Measurements from ENCODE around the gene MAP1S. TPM values are rescaled to one million over a fixed set of nuclear protein-coding genes. Genes with fewer than 3 reads are reported as not detected.

Gene MAP1S
- total RNA-seq, 1 donor from 2014 or later, result 66.7 TPM

DNA sequence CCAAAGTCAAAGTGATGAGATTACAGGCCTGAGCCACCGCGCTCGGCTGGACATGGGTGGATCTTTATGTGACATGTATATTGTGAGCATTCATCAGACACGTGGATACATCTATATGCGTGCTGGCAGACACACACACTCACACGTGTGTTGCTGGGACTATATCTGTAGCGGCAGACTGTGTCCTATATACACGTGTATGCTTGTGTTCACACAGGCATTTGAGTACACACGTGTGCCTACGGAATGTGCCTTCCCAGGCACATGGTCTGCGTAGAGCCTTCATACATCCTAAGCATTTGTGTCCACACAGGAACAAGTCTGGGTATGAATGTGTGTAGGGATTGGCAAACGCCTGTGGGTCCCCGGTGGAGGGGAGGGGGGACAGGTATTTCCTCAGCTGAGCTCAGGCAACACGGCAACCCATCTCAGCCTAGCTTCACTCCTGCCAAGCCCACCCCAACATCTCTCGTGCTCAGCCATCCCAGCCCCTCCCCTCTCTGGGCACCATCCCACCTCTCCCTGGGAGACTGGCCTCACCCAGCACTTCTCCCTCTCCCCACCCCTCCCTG, 33.7 kb upstream of the MAP1S start:
- no peak overlapping the region for H3K4me3 Mint-ChIP-seq (ENCODE audit: low read depth)
- intact Hi-C loops (cut with micrococcal nuclease), result no loop called here
- DNase-seq (ENCODE audit: low spot score), result no peak
- H3K36me3 Mint-ChIP-seq (ENCODE audit: low read depth), result no peaks in the 10 kb centered on the region
- no peaks in the 10 kb centered on the region for H3K9me3 Mint-ChIP-seq
- H3K4me1 Mint-ChIP-seq (ENCODE audit: low read depth), result peaks cover 6% of the 10 kb centered on the region
- H3K27me3 Mint-ChIP-seq (ENCODE audit: low read depth), result peaks cover 54% of the 10 kb centered on the region
- H3K27ac Mint-ChIP-seq, result no peak overlapping the region

DNA sequence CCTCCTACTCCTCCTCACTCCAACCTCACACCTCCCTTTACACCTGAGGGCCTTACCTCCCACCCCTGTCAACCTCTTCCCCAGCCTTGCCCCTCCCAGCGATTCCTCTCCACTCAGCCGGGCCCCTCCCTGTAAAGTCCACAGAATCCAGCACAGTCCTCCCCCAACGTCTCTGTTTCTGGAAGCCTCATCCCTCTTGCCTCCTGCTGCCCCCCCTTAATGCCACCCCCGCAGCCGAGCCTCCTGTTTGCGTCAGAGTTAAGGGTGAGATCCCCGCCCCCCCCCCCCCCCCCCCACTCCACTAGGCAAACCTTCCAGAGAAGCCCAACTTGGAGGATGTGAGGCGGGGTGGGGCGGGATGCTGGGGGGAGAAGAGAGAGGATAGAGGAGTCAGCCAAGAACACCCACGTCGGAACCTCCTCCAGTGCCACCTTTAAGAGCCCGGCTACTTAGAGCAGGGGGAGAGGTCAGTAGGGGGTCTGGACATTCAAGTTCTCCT, 33.2 kb upstream of the MAP1S start:
- H3K4me3 Mint-ChIP-seq (ENCODE audit: low read depth), result no peak overlapping the region
- H3K36me3 Mint-ChIP-seq (ENCODE audit: low read depth), result no peaks in the 10 kb centered on the region
- peaks cover 6% of the 10 kb centered on the region for H3K4me1 Mint-ChIP-seq (ENCODE audit: low read depth)
- no peak overlapping the region for H3K27ac Mint-ChIP-seq
- intact Hi-C loops (cut with micrococcal nuclease), result no loop called here
- H3K9me3 Mint-ChIP-seq, result no peaks in the 10 kb centered on the region
- H3K27me3 Mint-ChIP-seq (ENCODE audit: low read depth), result peaks cover 53% of the 10 kb centered on the region
- DNase-seq (ENCODE audit: low spot score), result no peak

DNA sequence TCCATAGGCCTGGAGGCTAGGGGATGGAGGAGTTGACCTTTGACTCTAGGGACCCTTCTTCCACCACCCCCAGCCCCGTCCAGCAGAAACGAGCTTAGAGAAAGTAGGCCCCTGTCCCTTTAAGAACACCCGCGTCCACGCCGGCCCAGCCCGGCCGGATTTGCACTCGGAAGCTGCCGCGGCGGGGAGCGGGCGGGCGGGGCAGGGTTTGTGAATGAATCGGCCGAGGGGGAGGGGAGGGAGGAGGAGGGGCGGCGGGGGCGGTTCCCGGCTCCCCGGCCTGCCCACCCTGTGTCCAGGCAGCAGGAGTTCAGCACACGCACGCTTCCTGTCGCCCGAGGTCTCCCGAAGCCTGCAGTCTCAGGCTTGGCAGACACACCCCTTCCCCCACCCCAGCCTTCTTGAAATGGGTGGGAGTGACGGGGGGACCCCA, 32.7 kb upstream of the MAP1S start:
- intact Hi-C loops (cut with micrococcal nuclease), result no loop called here
- Mint-ChIP-seq H3K9me3 (no peaks in the 10 kb centered on the region), H3K4me1 (ENCODE audit: low read depth) (peaks cover 6% of the 10 kb centered on the region), H3K27ac (no peak overlapping the region), H3K4me3 (ENCODE audit: low read depth) (no peak overlapping the region), H3K36me3 (ENCODE audit: low read depth) (no peaks in the 10 kb centered on the region), H3K27me3 (ENCODE audit: low read depth) (peaks cover 49% of the 10 kb centered on the region)
- DNase-seq (ENCODE audit: low spot score), result no peak

DNA sequence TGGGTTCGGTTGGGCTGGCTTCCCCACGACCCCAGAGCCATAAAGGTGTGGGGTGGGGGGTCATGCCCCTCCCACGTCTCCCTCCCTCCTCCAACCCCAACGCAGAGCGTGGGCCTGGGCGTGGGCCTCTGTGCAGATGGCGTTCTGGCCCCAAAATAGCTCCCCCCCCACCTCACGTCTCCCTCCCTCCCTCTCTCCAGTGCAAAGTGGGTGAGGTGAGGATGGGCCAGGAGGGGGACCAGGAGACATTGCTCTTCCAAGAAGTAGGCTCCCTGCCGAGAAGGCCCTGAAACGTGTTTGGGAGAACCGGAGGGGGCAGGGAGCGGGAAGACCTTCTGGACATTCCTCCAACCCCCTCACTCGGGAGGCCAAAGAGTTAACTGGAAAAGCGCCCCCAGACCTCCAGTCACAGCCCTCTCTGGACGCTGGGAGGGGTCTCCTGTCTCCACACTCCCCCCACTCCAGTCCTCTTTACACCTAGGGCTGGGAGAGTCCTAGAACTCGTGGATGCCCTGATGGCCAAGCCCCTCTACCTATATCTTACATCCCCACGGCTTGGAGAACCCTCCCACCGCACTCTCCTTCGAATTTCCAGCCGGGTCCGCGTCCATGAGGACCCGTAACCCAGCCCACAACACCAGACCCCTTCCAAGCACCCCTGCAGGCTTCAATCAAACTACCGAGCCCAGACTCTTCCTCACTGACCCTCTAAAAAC, 32.0 kb upstream of the MAP1S start:
- H3K4me1 Mint-ChIP-seq (ENCODE audit: low read depth), result peaks cover 6% of the 10 kb centered on the region
- DNase-seq (ENCODE audit: low spot score), result no peak
- H3K4me3 Mint-ChIP-seq (ENCODE audit: low read depth), result no peak overlapping the region
- H3K27me3 Mint-ChIP-seq (ENCODE audit: low read depth), result peaks cover 49% of the 10 kb centered on the region
- no peaks in the 10 kb centered on the region for H3K36me3 Mint-ChIP-seq (ENCODE audit: low read depth)
- intact Hi-C loops (cut with micrococcal nuclease), result no loop called here
- no peaks in the 10 kb centered on the region for H3K9me3 Mint-ChIP-seq
- no peak overlapping the region for H3K27ac Mint-ChIP-seq

DNA sequence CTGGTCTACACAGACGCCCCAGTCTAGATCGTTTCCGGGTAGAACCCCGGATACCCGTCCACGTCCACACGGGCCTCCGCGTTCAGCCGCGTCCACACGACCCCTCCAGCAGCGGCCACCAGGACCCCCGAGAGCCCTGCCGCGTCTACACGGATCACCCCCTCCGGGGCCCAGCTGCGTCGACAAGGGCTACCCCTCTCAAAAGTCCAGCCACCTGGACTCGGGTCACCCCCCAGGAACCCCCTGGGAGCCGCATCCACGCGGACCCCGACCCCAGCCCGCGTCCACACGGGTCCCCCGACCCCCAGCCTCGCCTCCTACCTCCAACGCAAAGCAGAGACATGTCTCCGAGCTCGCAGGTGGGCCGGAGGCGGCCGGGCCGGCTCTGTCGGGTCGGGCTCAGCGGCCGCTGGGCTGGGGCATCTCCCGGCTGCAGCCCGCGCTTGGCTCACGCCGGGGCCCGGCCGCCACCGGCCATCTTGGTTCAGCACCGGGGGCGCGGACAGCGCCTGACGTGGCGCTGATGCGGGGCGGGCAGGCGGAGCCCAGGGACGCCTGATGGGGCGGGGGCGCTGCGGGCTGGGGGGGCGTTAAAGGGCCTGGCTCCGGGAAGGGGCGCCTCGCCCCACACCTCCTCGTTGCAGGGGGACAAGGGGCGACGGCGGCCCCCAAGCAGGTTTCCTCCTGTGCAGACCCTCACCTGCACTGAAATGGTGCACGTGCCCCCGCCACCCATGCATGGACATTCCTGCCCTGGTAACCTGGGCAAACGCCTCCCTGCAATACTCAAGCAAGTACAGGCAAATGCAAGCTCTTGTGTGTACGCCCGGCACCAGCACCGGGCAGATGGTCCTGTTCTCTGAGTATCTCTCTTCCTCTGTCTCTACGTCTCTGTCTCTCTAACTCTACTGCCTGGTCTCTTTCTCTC, 31.2 kb upstream of the MAP1S start, which contains the start of gene UNC13A:
Gene UNC13A (minus strand): TSS at position 498 of the 928 bp plus-strand sequence. CDS start 155 bp downstream, at position 343.
- Mint-ChIP-seq H3K27ac (no peak within 1 kb of the TSS), H3K4me1 (ENCODE audit: low read depth) (peaks cover 6% of the 10 kb centered on the region), H3K9me3 (no peaks in the 10 kb centered on the region), H3K4me3 (ENCODE audit: low read depth) (no peak within 1 kb of the TSS), H3K36me3 (ENCODE audit: low read depth) (no peaks in the 10 kb centered on the region), H3K27me3 (ENCODE audit: low read depth) (peaks cover 44% of the 10 kb centered on the region)
- DNase-seq (ENCODE audit: low spot score), result peak; percentile 35
- intact Hi-C loops (cut with micrococcal nuclease), result no loop called here

GRCh38 chr19:17688853-17689595, 30.3 kb upstream of the MAP1S start:
- Mint-ChIP-seq H3K36me3 (ENCODE audit: low read depth) (no peaks in the 10 kb centered on the region), H3K9me3 (no peaks in the 10 kb centered on the region), H3K27me3 (ENCODE audit: low read depth) (peaks cover 45% of the 10 kb centered on the region)

DNA sequence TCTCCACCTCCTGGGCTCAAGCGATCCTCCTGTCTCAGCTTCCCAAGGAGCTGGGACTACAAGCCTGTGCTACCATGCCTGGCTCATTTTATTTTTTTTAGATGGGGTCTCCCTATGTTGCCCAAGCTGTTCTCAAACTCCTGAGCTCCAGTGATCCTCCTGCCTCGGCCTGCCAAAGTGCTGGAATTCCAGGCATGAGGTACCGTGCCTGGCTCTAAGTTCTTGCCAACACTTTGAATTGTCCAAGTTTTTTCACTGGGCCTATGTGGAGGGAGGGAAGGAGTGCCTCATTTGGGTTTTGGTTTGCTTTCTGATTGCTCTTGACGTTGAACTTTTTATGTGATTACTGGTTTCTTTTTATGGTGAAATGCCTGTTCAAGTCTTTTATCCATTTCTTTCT, 26.7 kb upstream of the MAP1S start:
- H3K36me3 Mint-ChIP-seq (ENCODE audit: low read depth), result no peaks in the 10 kb centered on the region
- peaks cover 4% of the 10 kb centered on the region for H3K4me1 Mint-ChIP-seq (ENCODE audit: low read depth)
- intact Hi-C loops (cut with micrococcal nuclease), result no loop called here
- H3K9me3 Mint-ChIP-seq, result no peaks in the 10 kb centered on the region
- peaks cover 28% of the 10 kb centered on the region for H3K27me3 Mint-ChIP-seq (ENCODE audit: low read depth)
- DNase-seq (ENCODE audit: low spot score), result no peak
- H3K4me3 Mint-ChIP-seq (ENCODE audit: low read depth), result no peak overlapping the region
- H3K27ac Mint-ChIP-seq, result no peak overlapping the region

More at GRCh38 chr19:17688853-17689595, 30.3 kb upstream of the MAP1S start:
- no peak for DNase-seq (ENCODE audit: low spot score)
- Mint-ChIP-seq H3K4me1 (ENCODE audit: low read depth) (peaks cover 6% of the 10 kb centered on the region), H3K4me3 (ENCODE audit: low read depth) (no peak overlapping the region), H3K27ac (no peak overlapping the region)
- intact Hi-C loops (cut with micrococcal nuclease), result no loop called here

GRCh38 chr19:17695198-17695597, 24.1 kb upstream of the MAP1S start:
- DNase-seq (ENCODE audit: low spot score), result no peak
- Mint-ChIP-seq H3K36me3 (ENCODE audit: low read depth) (no peaks in the 10 kb centered on the region), H3K9me3 (no peaks in the 10 kb centered on the region), H3K27me3 (ENCODE audit: low read depth) (peaks cover 21% of the 10 kb centered on the region), H3K27ac (no peak overlapping the region), H3K4me3 (ENCODE audit: low read depth) (no peak overlapping the region), H3K4me1 (ENCODE audit: low read depth) (no peaks in the 10 kb centered on the region)
- intact Hi-C loops (cut with micrococcal nuclease), result no loop called here

- peaks cover 2% of the 10 kb centered on the region for H3K27me3 Mint-ChIP-seq (ENCODE audit: low read depth)
- no peaks in the 10 kb centered on the region for H3K36me3 Mint-ChIP-seq (ENCODE audit: low read depth)
- peaks cover 2% of the 10 kb centered on the region for H3K4me1 Mint-ChIP-seq (ENCODE audit: low read depth)
- no peaks in the 10 kb centered on the region for H3K9me3 Mint-ChIP-seq
- intact Hi-C loops (cut with micrococcal nuclease), result loop anchor here (1.0 to 2.0 kb wide), 2 partner anchors 81 to 151 kb away; no protein-coding TSS in a partner anchor
- peak; percentile 50 for DNase-seq (ENCODE audit: low spot score)
- no peak overlapping the region for H3K27ac Mint-ChIP-seq
- H3K4me3 Mint-ChIP-seq (ENCODE audit: low read depth), result no peak overlapping the region
These were observed 15.3 kb upstream of the MAP1S start for GRCh38 chr19:17703824-17704463.

DNA sequence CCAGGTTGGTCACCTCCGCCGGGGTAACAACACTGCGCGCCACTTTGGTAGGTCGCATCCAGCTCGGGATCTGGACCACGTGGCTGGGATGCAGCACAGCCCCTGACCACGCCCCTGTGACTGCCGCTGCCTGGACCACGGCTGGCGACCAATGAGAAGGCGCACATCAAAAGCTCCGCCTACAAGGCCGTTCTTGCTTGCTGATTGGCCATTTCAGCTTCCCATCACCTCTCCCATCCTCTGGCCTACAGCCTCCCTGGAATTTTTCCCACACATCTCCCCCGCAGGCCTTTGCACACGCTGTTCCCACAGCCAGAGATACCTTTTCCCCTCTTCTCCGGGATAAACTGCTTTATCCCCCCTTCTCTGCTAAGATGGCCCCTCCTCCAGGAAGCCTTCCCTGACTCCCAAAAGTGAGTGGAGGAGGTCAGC, 12.5 kb upstream of the MAP1S start:
- DNase-seq (ENCODE audit: low spot score), result no peak
- H3K4me1 Mint-ChIP-seq (ENCODE audit: low read depth), result peaks cover 2% of the 10 kb centered on the region
- intact Hi-C loops (cut with micrococcal nuclease), result no loop called here

GRCh38 chr19:17711851-17712250, 7.4 kb upstream of the MAP1S start:
- H3K9me3 Mint-ChIP-seq, result no peaks in the 10 kb centered on the region
- DNase-seq (ENCODE audit: low spot score), result no peak
- H3K36me3 Mint-ChIP-seq (ENCODE audit: low read depth), result no peaks in the 10 kb centered on the region
- no peak overlapping the region for H3K4me3 Mint-ChIP-seq (ENCODE audit: low read depth)
- intact Hi-C loops (cut with micrococcal nuclease), result no loop called here
- no peak overlapping the region for H3K27ac Mint-ChIP-seq
- H3K27me3 Mint-ChIP-seq (ENCODE audit: low read depth), result no peaks in the 10 kb centered on the region
- no peaks in the 10 kb centered on the region for H3K4me1 Mint-ChIP-seq (ENCODE audit: low read depth)

More for the DNA sequence above, 12.5 kb upstream of the MAP1S start:
- H3K9me3 Mint-ChIP-seq, result no peaks in the 10 kb centered on the region
- H3K4me3 Mint-ChIP-seq (ENCODE audit: low read depth), result no peak overlapping the region
- H3K36me3 Mint-ChIP-seq (ENCODE audit: low read depth), result no peaks in the 10 kb centered on the region
- H3K27me3 Mint-ChIP-seq (ENCODE audit: low read depth), result no peaks in the 10 kb centered on the region
- H3K27ac Mint-ChIP-seq, result no peak overlapping the region
